ENCODE measurements around the gene M6PR. TPM values are rescaled to one million over a fixed set of nuclear protein-coding genes. Genes with fewer than 3 reads are reported as not detected.

The M6PR gene
- total RNA-seq, 2 donors from 2014 or later = 144 to 199 TPM

DNA sequence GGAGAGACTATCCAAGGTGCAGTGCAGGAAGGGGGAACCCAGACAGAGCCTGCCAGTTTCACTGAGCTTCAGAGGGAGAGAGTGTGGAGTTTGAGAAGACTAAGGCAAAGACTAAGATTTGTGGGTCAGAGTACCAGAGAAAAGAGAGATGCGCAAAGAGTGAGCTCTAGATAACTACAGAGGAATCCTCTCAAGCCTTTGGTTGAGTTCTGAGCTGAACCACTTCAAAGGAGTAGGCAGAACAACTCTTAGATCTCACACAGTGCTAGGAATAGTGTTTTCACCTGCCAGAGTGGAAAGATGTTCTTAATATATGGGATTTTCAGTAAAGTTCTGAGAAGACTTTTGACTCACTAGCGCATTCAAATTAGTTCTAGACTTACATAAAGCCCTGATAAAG lies 10.7 kb upstream of the M6PR start:
- no peaks in the 10 kb centered on the region for H3K36me3 Mint-ChIP-seq (ENCODE audit: low read depth)
- peak; percentile 63 for ATAC-seq (replicated peaks)
- H3K27me3 Mint-ChIP-seq = no peaks in the 10 kb centered on the region
- peak overlapping the region; percentile 53 for H3K27ac Mint-ChIP-seq
- H3K9me3 Mint-ChIP-seq = no peaks in the 10 kb centered on the region
- peaks cover 25% of the 10 kb centered on the region for H3K4me1 Mint-ChIP-seq
- peak overlapping the region; percentile 40 for H3K4me3 Mint-ChIP-seq

GRCh38 chr12:8958066-8958465 lies 8.6 kb upstream of the M6PR start:
- Mint-ChIP-seq H3K36me3 (ENCODE audit: low read depth) (no peaks in the 10 kb centered on the region), H3K4me1 (peaks cover 37% of the 10 kb centered on the region), H3K27ac (no peak overlapping the region), H3K9me3 (peaks cover 2% of the 10 kb centered on the region), H3K4me3 (no peak overlapping the region), H3K27me3 (no peaks in the 10 kb centered on the region)
- no peak for ATAC-seq (replicated peaks)

DNA sequence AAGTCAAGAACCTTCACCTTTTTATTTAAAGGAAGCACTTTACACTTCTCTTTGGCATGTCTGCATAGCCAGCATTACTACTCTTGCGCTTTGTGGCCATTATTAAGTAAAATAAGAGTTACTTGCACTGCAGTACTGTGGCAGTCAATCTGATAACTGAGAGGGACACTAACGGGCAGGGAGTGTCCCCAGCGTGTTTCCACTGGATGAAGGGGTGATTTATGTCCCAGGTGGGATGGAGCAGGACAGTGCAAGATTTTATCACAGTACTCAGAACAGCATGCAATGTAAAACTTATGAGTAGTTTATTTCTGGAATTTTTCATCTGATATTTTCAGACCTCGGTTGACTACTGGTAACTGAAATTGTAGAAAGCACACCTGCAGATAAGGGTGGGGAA lies 8.1 kb upstream of the M6PR start:
- no peaks in the 10 kb centered on the region for H3K36me3 Mint-ChIP-seq (ENCODE audit: low read depth)
- no peak for ATAC-seq (replicated peaks)
- peaks cover 42% of the 10 kb centered on the region for H3K4me1 Mint-ChIP-seq
- no peak overlapping the region for H3K27ac Mint-ChIP-seq
- no peak overlapping the region for H3K4me3 Mint-ChIP-seq
- no peaks in the 10 kb centered on the region for H3K27me3 Mint-ChIP-seq
- peaks cover 6% of the 10 kb centered on the region for H3K9me3 Mint-ChIP-seq

- H3K27ac Mint-ChIP-seq = no peak overlapping the region
- H3K4me1 Mint-ChIP-seq = peaks cover 43% of the 10 kb centered on the region
- peaks cover 6% of the 10 kb centered on the region for H3K9me3 Mint-ChIP-seq
- H3K27me3 Mint-ChIP-seq = no peaks in the 10 kb centered on the region
- no peak overlapping the region for H3K4me3 Mint-ChIP-seq
- H3K36me3 Mint-ChIP-seq (ENCODE audit: low read depth) = no peaks in the 10 kb centered on the region
- no peak for ATAC-seq (replicated peaks)
Observed at GRCh38 chr12:8956772-8957171, 7.3 kb upstream of the M6PR start.

GRCh38 chr12:8956073-8956472 lies 6.6 kb upstream of the M6PR start:
- ATAC-seq (replicated peaks) = no peak

GRCh38 chr12:8953773-8954402 lies 4.4 kb upstream of the M6PR start:
- Mint-ChIP-seq H3K27ac (peak overlapping the region; percentile 71), H3K36me3 (ENCODE audit: low read depth) (peaks cover 6% of the 10 kb centered on the region), H3K4me3 (peak overlapping the region; percentile 96), H3K9me3 (peaks cover 6% of the 10 kb centered on the region), H3K4me1 (peaks cover 32% of the 10 kb centered on the region), H3K27me3 (no peaks in the 10 kb centered on the region)
- ATAC-seq (replicated peaks) = peak; percentile 1

More at GRCh38 chr12:8956073-8956472, 6.6 kb upstream of the M6PR start:
- Mint-ChIP-seq H3K27ac (no peak overlapping the region), H3K4me3 (no peak overlapping the region), H3K36me3 (ENCODE audit: low read depth) (no peaks in the 10 kb centered on the region), H3K9me3 (peaks cover 6% of the 10 kb centered on the region), H3K4me1 (peaks cover 44% of the 10 kb centered on the region), H3K27me3 (no peaks in the 10 kb centered on the region)

- Mint-ChIP-seq H3K9me3 (peaks cover 6% of the 10 kb centered on the region), H3K4me3 (peak overlapping the region; percentile 96), H3K27ac (peak overlapping the region; percentile 48), H3K27me3 (no peaks in the 10 kb centered on the region), H3K36me3 (ENCODE audit: low read depth) (peaks cover 19% of the 10 kb centered on the region), H3K4me1 (peaks cover 45% of the 10 kb centered on the region)
- ATAC-seq (replicated peaks) = no peak
Observed at GRCh38 chr12:8951744-8952143, 2.3 kb upstream of the M6PR start.

GRCh38 chr12:8950702-8951478 lies 1.4 kb upstream of the M6PR start:
- peak overlapping the region; percentile 98 for H3K27ac Mint-ChIP-seq
- no peaks in the 10 kb centered on the region for H3K27me3 Mint-ChIP-seq
- H3K9me3 Mint-ChIP-seq = peaks cover 6% of the 10 kb centered on the region
- H3K4me3 Mint-ChIP-seq = peak overlapping the region; percentile 96
- peaks cover 52% of the 10 kb centered on the region for H3K4me1 Mint-ChIP-seq
- H3K36me3 Mint-ChIP-seq (ENCODE audit: low read depth) = peaks cover 27% of the 10 kb centered on the region
- no peak for ATAC-seq (replicated peaks)

GRCh38 chr12:8950221-8950527 lies 729 bp upstream of the M6PR start:
- peak; percentile 16 for ATAC-seq (replicated peaks)
- H3K9me3 Mint-ChIP-seq = peaks cover 6% of the 10 kb centered on the region
- H3K27me3 Mint-ChIP-seq = no peaks in the 10 kb centered on the region
- peaks cover 53% of the 10 kb centered on the region for H3K4me1 Mint-ChIP-seq
- H3K36me3 Mint-ChIP-seq (ENCODE audit: low read depth) = peaks cover 34% of the 10 kb centered on the region
- H3K4me3 Mint-ChIP-seq = peak overlapping the region; percentile 96
- peak overlapping the region; percentile 98 for H3K27ac Mint-ChIP-seq

GRCh38 chr12:8948701-8949341 lies 624 bp downstream of the M6PR start:
- Mint-ChIP-seq H3K36me3 (ENCODE audit: low read depth) (peaks cover 48% of the 10 kb centered on the region), H3K4me1 (peaks cover 46% of the 10 kb centered on the region), H3K27me3 (no peaks in the 10 kb centered on the region), H3K4me3 (peak overlapping the region; percentile 96), H3K9me3 (peaks cover 6% of the 10 kb centered on the region), H3K27ac (peak overlapping the region; percentile 98)
- ATAC-seq (replicated peaks) = no peak

- H3K4me1 Mint-ChIP-seq = peaks cover 38% of the 10 kb centered on the region
- H3K27me3 Mint-ChIP-seq = no peaks in the 10 kb centered on the region
- H3K27ac Mint-ChIP-seq = peak overlapping the region; percentile 71
- peak overlapping the region; percentile 96 for H3K4me3 Mint-ChIP-seq
- H3K36me3 Mint-ChIP-seq (ENCODE audit: low read depth) = peaks cover 59% of the 10 kb centered on the region
- peaks cover under 1% of the 10 kb centered on the region for H3K9me3 Mint-ChIP-seq
- ATAC-seq (replicated peaks) = no peak
Observed at GRCh38 chr12:8947737-8948136, 1.7 kb downstream of the M6PR start.

- ATAC-seq (replicated peaks) = no peak
- H3K4me1 Mint-ChIP-seq = peaks cover 30% of the 10 kb centered on the region
- peaks cover 69% of the 10 kb centered on the region for H3K36me3 Mint-ChIP-seq (ENCODE audit: low read depth)
- no peaks in the 10 kb centered on the region for H3K27me3 Mint-ChIP-seq
- H3K4me3 Mint-ChIP-seq = peak overlapping the region; percentile 96
- peak overlapping the region; percentile 71 for H3K27ac Mint-ChIP-seq
- no peaks in the 10 kb centered on the region for H3K9me3 Mint-ChIP-seq
Observed at GRCh38 chr12:8946733-8947132, 2.7 kb downstream of the M6PR start.

DNA sequence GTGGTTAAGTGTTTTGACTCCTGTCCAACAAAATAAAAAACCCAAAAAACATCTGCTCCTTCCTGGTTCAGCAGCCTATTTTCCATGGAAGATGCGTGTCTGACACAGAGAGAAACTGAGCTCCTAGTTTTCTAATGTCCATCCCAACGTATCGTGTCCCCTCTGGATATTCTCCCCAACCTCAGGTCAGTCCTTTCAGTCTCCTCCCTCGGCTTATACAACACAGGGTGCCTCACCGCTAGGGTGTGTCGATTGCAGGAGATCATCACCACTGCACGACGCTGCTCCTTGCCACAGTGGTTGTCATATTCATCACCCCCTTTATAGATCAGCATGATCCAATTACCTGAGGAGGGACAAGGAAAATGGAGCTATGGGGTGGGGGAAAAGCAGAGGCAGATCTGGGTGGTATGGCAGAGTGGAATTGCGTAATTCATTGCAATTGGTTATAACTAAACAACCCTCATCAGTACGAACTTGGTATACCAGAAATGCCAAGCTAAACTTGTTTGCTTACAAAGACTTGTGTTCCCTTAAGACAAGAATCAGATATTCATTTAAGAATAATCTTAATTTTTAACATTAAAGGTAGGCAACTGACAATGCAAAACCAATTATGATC lies 5.8 kb downstream of the M6PR start:
- H3K4me3 Mint-ChIP-seq = no peak overlapping the region
- H3K36me3 Mint-ChIP-seq (ENCODE audit: low read depth) = peaks cover 80% of the 10 kb centered on the region
- no peaks in the 10 kb centered on the region for H3K9me3 Mint-ChIP-seq
- ATAC-seq (replicated peaks) = no peak
- H3K27me3 Mint-ChIP-seq = no peaks in the 10 kb centered on the region
- H3K27ac Mint-ChIP-seq = peak overlapping the region; percentile 33
- H3K4me1 Mint-ChIP-seq = peaks cover 24% of the 10 kb centered on the region

DNA sequence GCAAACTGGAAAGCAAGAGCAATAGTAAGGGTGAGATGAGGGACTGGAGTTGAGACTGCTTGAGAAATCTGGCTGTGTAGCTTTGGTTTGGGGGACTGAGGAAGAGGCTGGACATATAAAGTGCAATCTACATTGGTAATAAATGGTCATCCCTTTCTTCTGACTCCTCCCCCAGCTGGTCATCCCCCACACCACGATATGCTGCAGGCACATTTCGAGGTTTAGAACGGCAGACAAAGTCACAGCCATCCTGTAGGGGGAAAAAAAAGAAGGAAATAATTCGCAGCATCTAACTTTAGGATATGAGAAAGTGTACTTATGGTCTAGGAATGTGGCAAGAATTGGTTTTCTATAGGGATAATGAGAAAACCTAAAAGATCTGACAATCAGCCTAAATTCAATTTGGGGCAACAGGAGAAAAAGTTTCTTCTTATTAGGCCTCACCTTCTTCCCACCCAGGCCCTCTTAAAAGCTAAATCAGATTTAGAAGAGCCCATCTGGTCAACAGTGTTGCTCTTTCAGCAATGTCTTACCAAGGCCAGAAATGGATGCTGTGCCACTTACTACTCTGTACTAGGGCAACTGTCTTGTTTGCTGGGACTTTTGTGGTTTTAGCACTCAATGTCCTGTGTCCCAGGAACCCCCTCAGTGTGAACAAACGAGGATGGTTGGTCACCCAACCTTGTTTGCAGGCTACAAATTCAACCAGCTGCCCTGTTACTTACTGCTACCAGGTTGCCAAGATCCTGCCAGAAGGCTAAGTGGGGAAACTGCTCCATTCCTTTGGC lies 7.6 kb downstream of the M6PR start:
- no peak for ATAC-seq (replicated peaks)
- H3K9me3 Mint-ChIP-seq = no peaks in the 10 kb centered on the region
- H3K4me1 Mint-ChIP-seq = peaks cover 10% of the 10 kb centered on the region
- H3K36me3 Mint-ChIP-seq (ENCODE audit: low read depth) = peaks cover 86% of the 10 kb centered on the region
- H3K4me3 Mint-ChIP-seq = no peak overlapping the region
- peak overlapping the region; percentile 31 for H3K27ac Mint-ChIP-seq
- H3K27me3 Mint-ChIP-seq = no peaks in the 10 kb centered on the region
